Omental fat pad (tissue), 4 donors: ENCODE measurements around the gene CLRN1. TPM values are rescaled to one million over a fixed set of nuclear protein-coding genes. Genes with fewer than 3 reads are reported as not detected.

Source experiments
- ATAC-seq: fragments of 150-250 bp; one replicate; pipeline ENCODE4 v1.9.1; 2016; ENCODE audit warnings: mild to moderate bottlenecking, moderate library complexity; ENCODE audit not compliant: low FRiP score
- DNase-seq: peaks from one replicate; pipeline ENCODE4 v3.0.0-alpha.2; 2019; ENCODE audit warnings: low spot score
- CTCF ChIP-seq, 3 donors: fragments of 450-650 bp; IDR thresholded peaks; one replicate each; pipeline ENCODE4 v1.5.1; 2016 to 2017; ENCODE audit warnings: antibody characterized with exemption in 3 of 3, mild to moderate bottlenecking in 3 of 3, moderate library complexity in 2 of 3
- total RNA-seq, 4 donors: library from RNA; depleted of rRNA; stranded (reverse); fragments of >200 nt; gene quantifications; one replicate each; pipeline ENCODE4 v1.1.0, GENCODE V29; 2016

Gene CLRN1
- total RNA-seq, 4 donors from 2014 or later: not detected

GRCh38 chr3:150926328-150926727 is 46.2 kb downstream of the CLRN1 start:
- no peak for TF ChIP-seq CTCF (IDR thresholded peaks at IDR 0.05)
- DNase-seq: no peak
- no peak for ATAC-seq

GRCh38 chr3:150925751-150926201 is 46.8 kb downstream of the CLRN1 start:
- no peak for DNase-seq
- no peak for ATAC-seq
- TF ChIP-seq CTCF (IDR thresholded peaks at IDR 0.05): no peak

- ATAC-seq (no peak), DNase-seq (no peak)
- TF ChIP-seq CTCF (IDR thresholded peaks at IDR 0.05): no peak
Observed at GRCh38 chr3:150922611-150923010, 49.9 kb downstream of the CLRN1 start.

GRCh38 chr3:150921209-150921608 is 51.3 kb downstream of the CLRN1 start:
- no peak for DNase-seq
- no peak for TF ChIP-seq CTCF (IDR thresholded peaks at IDR 0.05)
- no peak for ATAC-seq

GRCh38 chr3:150920236-150920635 is 52.3 kb downstream of the CLRN1 start:
- DNase-seq (no peak), ATAC-seq (no peak)
- no peak for TF ChIP-seq CTCF (IDR thresholded peaks at IDR 0.05)

- TF ChIP-seq CTCF (IDR thresholded peaks at IDR 0.05): no peak
- ATAC-seq: no peak
- DNase-seq: no peak
Observed at GRCh38 chr3:150917951-150918350, 54.6 kb downstream of the CLRN1 start.

- DNase-seq (no peak), ATAC-seq (no peak)
- TF ChIP-seq CTCF (IDR thresholded peaks at IDR 0.05): no peak
Observed at GRCh38 chr3:150913133-150913922, 59.2 kb downstream of the CLRN1 start.
